GM11168 (cell line): ENCODE data around the gene BCAS3.
"Not testable (repeated sequence)": the region's sequence is repeated elsewhere in the genome, so short reads cannot be mapped to it uniquely, and the experiment has no call there.

Experiments used
- in situ Hi-C: fragments of 300-500 bp; cut with MboI; formaldehyde crosslinking; loops from one replicate; pipeline ENCODE4 v1.12.0; 2022; ENCODE audit warnings: low sequenced_read_pairs; ENCODE audit not compliant: unreplicated experiment

BCAS3 gene

DNA sequence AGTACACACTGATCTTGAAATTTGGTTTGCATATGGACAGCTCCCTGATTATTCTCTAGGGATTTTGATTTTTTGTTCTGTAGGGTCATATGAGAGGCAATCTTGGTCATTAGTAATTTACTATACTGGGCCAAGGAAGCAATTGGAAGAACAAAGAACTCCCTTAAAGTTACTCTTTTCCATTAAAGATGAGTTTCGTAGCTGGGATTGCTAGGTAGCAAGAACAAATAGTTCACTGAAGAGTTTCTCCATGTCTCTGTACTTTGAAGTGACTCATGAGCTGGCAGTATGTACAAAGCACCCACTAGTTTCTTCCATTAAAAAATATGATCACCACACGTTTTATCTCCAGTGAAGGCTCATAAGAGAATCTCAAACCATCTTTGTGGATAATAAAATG is 6.2 kb upstream of the BCAS3 start:
- in situ Hi-C loops: no loop called here

GRCh38 chr17:60674637-60675036 is 3.0 kb upstream of the BCAS3 start:
- in situ Hi-C loops: not testable (repeated sequence)

DNA sequence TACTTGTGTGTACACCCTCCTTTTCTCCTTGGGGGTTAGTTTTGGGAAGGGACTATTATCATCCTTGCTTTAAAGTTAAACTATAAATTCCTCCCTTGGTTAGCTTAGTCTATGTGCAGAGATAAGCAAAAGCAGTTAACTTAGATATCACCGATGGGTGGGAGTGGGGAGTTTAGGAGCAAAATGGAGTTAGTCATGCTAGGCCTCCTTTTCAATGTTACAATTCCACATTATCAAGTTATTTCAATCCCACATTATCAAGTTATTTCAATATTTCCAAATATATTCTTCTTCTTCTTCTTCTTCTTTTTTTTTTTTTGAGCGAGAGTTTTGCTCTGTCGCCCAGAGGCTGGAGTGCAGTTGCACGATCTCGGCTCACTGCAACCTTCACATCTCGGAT is 1.7 kb upstream of the BCAS3 start:
- in situ Hi-C loops: no loop called here

- in situ Hi-C loops: no loop called here
Measured at GRCh38 chr17:60676758-60677307, 818 bp upstream of the BCAS3 start.

DNA sequence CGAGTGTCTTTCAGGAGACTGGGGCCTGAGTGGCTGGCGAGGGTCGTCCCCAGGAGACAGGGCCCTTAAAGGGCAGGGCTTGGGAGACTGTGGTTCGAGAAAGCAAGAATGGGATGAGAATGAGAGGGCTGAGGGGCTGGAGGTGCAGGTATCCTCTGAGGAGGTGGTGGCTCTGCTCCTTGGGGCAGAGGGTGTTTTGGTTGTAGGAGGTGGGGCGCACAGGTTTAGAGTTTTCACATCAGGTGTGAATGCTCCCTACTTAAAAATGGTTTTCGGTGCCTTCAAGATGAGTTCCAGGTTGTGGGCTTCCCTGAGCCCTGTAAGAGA is 430 bp downstream of the BCAS3 start:
- in situ Hi-C loops: no loop called here

DNA sequence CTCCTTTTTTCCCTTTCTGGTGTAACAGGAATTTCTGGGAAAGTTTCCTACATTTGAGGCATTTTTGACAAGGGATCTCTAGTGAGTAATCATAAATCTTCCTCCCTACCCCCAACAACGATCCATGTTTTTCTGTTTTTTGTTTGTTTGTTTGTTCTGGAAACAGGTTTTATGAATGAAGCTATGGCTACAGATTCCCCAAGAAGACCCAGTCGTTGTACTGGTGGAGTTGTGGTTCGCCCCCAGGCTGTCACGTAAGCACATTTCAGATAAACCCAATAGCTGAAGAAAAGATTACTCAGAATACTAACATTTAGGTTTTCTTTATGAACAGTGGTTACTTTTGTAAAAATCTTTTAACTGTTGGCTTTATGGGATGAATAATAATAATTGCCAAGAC is 1.6 kb downstream of the BCAS3 start:
- in situ Hi-C loops: no loop called here

GRCh38 chr17:60680754-60681153 is 3.1 kb downstream of the BCAS3 start:
- in situ Hi-C loops: no loop called here

- in situ Hi-C loops: no loop called here
Measured at GRCh38 chr17:60685437-60685836, 7.8 kb downstream of the BCAS3 start.

DNA sequence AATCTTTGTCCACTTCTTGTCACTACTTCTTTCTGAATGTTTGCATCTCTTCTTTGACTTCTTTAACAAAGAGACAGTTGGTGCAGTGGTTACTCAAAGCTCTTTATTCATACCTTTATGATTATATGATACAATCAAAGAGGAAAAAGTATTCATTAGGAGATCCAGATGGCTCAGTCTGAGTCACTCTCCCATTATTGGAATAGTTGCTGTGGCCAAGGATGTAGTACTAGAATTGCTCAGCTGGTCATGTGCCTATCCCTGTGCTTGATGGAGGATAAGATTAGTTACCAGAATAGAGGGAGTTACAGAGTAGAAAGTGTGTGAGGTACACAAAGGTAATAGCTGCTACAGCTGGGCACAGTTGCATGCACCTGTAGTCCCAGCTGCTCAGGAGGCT is 18.3 kb downstream of the BCAS3 start:
- in situ Hi-C loops: no loop called here

GRCh38 chr17:60699090-60699489 is 21.4 kb downstream of the BCAS3 start:
- in situ Hi-C loops: no loop called here

DNA sequence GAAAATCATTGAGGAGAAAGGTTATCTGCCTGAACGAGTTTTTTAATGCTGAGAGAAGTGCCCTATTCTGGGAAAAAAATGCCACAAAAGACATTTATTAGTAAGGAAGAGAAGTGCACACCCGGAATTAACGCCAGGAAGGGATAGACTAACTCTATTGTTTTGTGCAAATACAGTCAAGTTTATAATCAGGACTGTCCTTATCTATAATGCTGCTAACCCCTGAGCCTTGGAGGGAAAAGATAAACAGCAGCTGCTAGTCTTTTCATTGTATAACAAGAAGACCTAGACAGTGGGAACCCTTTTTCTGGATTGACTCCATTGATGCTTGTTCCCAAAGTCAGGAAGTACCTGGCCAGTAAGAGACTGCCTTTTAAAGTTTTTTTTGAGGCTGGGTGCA is 26.5 kb downstream of the BCAS3 start:
- in situ Hi-C loops: loop anchor here (25.0 kb wide), 1 partner anchor 683 kb away; the partner anchor contains the start of gene TBX2

GRCh38 chr17:60712675-60713074 is 35.0 kb downstream of the BCAS3 start:
- in situ Hi-C loops: loop anchor here (25.0 kb wide), 1 partner anchor 675 kb away; the partner anchor contains the start of gene TBX2

- in situ Hi-C loops: loop anchor here (25.0 kb wide), 1 partner anchor 674 kb away; the partner anchor contains the start of gene TBX2
Measured at GRCh38 chr17:60713608-60714007, 36.0 kb downstream of the BCAS3 start.

GRCh38 chr17:60716766-60717165 is 39.1 kb downstream of the BCAS3 start:
- in situ Hi-C loops: loop anchor here (25.0 kb wide), 1 partner anchor 671 kb away; the partner anchor contains the start of gene TBX2

DNA sequence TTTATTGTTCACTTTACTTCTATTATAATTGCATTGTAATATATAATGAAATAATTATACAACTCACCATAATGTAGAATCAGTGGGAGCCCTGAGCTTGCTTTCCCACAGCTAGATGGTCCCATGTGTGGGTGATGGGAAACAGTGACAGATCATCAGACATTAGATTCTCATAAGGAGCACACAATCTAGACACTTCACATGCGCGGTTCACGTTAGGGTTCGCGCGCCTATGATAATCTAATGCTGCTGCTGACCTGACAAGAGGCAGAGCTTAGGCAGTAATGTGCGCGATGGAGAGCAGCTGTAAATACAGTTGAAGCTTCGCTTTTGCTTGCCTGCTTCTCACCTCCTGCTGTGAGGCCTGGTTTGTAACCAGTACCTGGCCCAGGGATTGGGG is 40.2 kb downstream of the BCAS3 start:
- in situ Hi-C loops: loop anchor here (25.0 kb wide), 1 partner anchor 669 kb away; the partner anchor contains the start of gene TBX2

DNA sequence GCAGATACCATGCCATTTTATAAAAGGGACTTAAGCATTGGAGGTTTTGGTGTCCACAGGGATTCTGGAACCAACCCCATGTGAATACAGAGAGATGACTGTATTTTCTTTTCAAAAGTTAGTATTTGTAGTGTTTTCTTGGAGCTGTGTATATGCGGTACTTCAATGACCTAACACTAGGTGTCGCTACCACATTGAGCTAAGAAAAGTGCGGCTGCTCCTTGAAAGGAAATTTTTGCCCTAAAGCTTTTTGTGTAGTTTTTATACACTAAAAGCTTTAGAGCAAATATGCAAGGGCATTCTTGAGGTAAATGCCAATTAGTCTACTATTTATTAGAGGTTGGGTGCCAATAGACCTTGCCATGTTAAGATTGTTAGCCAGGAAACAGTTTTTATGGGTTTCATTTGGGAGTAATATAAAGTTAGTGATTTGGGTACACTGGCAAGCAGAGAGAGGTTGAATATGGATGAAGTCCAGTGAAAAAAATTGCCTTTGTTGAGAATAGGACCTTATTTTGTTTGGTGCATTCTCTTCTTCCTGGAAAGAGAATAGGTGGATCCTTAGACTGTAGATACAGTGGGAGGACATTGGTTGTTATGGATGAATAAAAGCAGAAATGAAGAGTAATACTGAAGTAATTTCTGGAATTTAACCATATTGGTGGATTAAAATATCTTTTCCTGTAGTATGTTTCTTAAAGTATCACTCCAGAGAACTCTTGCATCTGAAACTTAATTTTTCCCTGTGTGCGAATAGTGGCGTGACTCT is 43.3 kb downstream of the BCAS3 start:
- in situ Hi-C loops: loop anchor here (25.0 kb wide), 1 partner anchor 666 kb away; the partner anchor contains the start of gene TBX2

DNA sequence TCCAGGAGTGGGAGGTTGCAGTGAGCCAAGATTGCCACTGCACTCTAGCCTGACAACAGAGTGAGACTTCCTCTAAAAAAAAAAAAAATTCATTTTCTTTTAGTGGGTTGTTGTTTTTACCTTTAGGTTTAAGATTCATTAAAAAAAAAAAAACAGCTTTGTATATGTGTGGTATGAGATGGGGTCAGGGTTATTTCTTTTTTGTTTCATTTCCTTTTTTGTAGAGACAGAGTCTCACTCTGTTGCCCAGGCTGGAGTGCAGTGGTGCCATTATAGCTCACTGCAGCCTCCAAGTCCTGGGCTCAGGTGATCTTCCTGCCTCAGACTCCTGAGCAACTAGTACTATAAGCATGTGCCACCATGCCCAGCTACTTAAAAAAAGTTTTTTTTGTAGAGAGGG is 47.0 kb downstream of the BCAS3 start:
- in situ Hi-C loops: loop anchor here (25.0 kb wide), 1 partner anchor 663 kb away; the partner anchor contains the start of gene TBX2

DNA sequence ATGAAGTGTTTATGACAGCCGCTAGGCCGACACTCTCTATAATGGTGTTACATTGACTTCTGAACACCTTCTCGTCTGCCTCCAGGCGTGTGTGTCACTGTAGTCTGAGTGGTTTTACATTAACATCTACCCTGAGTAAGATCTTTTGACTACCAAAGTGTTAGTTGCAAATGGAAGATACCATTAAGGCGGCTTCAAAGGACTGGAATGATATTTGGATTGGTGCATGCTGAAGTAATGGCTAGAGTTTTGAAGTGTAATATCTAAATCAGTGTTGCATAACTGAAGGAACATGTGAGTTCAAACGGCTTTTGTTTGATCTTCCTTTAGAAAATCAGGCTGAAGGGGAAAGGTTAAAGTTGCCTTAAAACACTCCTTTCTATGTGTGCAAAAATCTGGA is 52.2 kb downstream of the BCAS3 start:
- in situ Hi-C loops: no loop called here

GRCh38 chr17:60730273-60730672 is 52.6 kb downstream of the BCAS3 start:
- in situ Hi-C loops: no loop called here

- in situ Hi-C loops: no loop called here
Measured at GRCh38 chr17:60738287-60738686, 60.6 kb downstream of the BCAS3 start.

GRCh38 chr17:60740584-60740983 is 62.9 kb downstream of the BCAS3 start:
- in situ Hi-C loops: no loop called here

DNA sequence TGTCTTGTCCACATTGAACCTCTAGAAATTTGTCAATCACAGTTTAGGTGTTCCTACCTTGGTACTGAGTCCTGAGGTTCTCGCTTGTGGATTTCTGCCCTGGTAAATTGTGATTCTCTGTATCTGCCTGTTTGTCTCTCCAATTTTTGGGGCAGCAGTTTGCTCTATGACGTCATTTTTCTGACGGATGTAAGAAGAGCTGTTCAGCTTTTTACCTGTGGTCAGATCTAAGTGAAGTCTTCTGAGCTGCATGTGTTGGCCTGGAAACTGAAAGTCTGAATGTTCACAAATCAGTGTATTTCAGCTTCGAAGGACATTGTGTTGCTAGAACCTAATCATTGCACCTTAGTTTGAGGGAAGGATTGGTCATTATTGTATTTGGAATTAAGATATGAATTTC is 63.4 kb downstream of the BCAS3 start:
- in situ Hi-C loops: no loop called here
